Effector CD4-positive, alpha-beta T cell (primary cell): ENCODE measurements around the gene DCLK2.
"Not testable (repeated sequence)": the region's sequence is repeated elsewhere in the genome, so short reads cannot be mapped to it uniquely, and the experiment has no call there.

ENCODE experiments used
- DNase-seq: peaks from one replicate; pipeline ENCODE4 v3.0.0-alpha.2; 2020

Gene DCLK2

DNA sequence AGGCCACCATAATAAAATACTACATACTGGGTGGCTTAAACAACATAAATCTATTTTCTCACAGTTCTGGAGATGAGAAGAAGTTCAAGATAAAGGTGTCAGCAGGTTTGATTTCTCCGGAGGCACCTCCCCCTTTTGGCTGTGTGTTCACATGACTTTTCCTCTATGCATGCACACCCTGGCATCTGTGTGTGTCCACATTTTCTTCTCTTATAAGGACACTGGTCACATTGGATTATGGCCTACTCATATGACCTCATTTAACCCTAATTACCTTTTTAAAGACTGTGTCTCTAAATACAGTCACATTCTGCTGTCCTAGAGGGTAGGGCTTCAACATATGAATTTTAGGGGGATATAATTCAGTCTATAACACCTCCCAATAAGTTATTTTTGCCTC is 79.8 kb downstream of the DCLK2 start:
- DNase-seq, result no peak

DNA sequence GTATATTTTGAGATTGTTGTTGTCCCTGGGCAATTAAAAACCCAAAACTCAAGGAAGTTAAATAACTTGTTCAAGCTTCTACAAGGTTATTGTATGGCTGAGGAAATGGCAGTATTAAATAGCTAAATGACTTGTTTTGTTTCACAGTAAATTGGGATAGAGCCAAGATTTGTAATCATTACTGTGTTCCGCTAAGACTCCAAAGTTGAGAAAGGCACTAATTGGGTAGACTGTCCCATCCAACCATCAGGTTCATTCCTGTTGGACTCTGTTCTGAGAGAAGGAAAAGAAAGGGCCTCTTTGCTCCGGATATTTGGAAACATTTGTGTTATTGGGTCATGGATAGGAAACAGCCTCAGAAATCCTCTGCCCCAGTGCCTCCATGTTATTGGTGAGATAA is 82.2 kb downstream of the DCLK2 start:
- DNase-seq, result no peak

DNA sequence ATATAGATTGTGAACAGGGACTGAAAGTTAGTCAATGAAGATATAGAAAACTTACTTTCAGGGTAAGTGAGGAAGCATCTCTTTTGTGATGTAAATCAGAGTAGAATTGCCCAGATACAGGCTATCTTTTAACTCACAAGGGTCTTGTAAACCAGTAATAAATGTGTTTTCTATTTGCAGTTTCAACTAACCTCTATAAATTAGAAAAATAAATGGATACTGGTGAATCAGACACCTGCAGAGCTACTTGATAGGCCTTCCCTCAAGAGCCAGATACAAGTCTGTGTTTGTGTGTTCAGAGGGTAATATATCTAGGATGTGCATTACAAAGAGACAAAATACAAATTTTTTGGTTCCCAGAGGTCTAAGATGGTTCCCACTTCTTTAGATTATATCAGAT is 82.9 kb downstream of the DCLK2 start:
- DNase-seq, result no peak

DNA sequence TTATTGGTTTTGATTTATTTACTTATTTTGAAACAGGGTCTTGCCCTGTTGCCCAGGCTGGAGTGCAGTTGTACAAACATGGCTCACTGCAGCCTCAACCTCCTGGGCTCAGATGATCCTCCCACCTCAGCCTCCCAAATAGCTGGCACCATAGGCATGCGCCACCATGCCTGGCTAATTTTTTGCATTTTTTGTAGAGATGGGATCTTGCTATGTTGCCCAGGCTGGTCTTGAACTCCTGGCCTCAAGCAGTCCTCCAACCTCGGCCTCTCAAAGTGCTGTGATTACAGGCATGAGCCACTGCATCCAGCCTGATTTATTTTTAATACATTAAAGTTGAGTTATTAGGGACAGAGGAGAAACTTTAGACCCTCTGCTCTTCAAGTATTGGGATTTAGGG is 83.8 kb downstream of the DCLK2 start:
- not testable (repeated sequence) for DNase-seq

DNA sequence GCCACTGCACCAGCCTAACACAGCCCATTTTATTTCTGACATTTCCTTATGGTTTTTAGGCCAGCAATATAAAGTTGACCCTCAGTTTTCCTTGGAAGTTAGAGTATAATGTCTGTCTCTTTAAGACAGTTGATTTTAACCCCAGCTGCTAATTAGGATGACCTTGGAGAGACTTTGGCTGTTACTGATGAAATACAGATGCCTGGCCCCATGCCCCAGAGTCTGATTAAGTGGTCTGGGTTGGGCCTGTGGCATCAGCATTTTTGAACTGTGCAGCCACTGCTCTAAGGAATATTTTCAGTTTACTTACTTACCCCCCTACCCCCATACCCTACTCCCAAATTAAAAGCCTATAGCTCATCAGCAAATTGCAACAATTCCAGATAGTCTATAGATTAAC is 85.8 kb downstream of the DCLK2 start:
- no peak for DNase-seq

DNA sequence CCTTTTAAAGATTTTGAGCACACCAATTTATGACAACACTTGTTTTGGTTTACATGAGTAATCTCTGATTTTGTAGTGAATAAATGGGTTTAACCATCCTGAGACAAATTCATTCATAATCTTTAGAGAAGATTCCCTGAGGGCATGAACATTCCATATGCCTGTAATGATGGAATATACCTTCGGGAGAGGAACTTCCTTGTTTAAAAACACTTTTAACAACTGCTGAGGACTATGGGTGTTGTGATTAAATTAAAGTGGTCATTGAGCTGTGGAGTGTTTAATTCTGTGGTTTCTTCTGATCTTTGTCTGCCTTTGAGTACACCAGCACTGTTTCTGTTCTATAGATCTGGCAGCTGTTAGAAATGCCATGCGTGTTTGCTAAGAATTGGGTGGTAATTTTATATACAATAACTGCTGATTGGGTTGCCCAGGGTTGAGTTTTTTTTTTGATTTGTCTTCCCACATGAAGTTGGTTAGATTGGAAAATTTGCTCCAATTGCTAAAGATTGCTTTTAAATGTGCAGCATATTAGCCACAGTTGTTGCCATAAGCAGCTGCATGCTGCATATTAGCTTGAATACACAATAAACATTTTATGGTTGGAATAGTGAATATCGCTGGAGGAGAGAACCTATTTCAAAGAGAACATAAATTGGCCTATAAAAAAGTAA is 86.8 kb downstream of the DCLK2 start:
- DNase-seq, result no peak

DNA sequence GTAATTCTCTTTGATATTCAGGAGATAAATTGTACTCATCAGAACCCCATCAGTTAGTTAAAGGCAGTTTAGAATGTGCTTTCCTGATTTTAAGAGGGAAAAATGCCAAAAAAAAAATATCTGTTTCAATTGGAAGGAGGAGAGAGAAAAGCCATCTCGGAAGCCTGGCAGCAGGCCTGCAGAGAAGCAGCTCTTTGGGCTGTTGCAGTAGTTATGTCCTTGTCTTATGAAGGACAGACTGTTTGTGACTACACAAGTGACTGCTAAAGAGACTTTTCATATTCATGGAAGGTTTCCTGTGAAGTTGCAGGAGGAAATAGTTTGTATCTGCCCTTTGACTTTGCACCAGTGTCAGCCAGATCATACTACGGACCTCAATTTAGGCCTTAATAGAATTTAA is 88.8 kb downstream of the DCLK2 start:
- no peak for DNase-seq

DNA sequence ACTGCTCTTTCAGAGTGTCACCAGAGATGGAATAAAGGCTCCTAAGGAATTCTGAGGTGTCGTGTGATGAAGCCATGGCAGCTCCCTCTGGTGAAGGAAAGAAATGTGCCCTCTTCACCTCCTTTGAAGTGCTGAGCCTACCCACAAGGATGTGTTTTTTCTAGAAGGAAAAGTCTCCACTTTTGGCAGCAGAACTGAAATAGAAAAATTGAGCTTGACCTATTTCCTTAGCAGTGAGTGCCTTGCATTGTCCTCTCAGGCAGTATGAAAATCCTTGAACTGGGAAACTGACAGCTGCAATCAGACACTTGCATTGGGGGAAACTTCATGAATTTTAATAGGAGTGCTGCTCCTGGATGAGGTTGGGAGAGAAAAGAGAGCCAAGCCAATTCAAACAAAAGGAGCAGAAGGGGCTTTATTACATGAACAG is 95.2 kb downstream of the DCLK2 start:
- DNase-seq, result no peak

DNA sequence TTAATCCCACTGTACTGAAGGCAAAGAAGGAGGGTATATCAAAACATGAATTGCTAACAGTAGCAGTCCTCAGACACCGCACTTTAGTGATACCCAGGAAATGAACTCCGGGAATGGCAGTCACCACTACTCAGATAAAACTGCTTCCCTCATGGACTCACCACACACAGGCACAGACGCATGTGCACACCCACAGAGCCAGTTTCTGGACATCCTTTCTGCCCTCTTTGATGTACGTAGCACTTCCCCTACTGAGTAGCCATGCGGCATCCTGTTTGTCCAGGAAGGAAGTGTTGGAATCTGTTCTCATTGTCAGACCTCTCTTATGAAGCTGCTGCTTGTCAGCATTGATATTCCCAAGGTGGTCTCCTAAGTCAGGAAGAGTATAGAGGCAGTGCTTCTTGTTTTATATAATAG is 95.7 kb downstream of the DCLK2 start:
- no peak for DNase-seq

DNA sequence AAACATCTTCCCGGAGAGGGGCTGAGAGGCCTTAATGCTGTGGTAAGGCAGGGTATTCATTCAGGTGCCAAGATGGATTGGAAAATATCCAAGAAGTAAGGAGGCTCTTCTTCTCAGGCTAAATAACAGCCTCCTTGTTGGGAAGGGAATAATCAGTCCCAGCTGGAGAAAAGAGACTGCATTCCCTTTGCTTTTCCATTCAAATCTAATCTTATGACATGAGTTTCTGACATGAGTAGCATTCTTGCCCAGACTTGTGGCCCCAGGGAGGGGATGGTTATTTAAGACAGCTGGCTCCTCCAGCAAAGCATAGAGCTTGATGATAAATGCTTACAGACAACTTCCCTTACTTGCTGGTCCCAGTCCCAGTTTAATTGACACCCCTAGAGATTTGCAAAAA is 98.3 kb downstream of the DCLK2 start:
- no peak for DNase-seq

DNA sequence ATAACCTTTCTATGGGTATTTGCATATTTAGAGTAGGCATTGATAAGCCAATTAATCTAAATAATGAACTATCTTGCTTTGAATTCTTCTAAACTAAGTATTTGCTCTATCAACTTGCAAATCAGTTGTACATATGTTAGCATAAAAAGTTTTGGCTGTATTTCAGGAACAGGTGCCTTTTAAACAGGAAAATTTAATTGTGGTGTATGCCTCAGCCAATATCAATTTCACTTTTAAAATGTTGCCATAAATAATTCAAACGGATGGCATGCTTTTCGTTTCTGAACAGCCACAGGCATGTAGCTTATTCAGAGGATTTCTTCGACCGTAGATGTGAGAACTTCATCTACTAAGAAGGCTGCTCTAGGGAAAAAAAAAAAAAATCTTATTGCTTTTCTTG is 99.9 kb downstream of the DCLK2 start:
- DNase-seq, result no peak

DNA sequence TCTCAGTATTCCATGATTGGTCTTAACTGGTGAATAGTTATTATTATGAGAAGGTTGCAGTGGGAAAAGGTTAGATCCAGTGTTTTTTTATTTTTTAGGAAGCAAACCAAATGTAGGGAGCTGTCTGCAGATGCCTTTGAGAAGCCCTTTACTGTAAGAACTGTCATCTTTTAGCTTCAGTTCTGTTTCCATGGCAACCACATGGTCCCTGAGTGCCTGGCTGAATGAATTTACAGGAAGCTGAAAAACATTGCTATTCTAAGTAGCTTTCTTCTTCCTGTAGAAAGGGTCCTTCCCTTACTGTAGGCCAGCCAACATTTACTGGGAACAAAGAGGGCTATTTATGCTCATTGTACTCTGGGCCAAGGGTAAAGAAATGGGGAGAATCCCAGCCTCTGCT is 103.3 kb downstream of the DCLK2 start:
- no peak for DNase-seq

DNA sequence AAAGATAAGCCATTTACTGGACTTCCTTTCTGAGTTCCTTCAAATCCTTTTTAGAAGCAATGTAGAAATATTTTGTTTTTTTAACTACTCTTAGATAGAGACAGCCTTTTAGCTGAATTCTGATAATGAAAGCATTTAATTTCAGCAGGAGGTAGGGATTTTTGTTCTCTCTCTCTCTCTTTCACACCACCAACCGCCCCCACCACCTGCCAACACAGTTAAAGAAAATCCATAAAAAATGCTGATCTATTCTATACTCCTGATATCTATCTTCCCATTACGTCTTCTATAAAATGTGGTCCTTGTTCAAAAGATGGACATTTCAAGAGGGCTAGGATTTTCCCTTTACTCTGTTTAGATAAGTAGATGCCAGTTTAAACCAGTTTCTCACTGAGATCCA is 104.5 kb downstream of the DCLK2 start:
- DNase-seq, result no peak

DNA sequence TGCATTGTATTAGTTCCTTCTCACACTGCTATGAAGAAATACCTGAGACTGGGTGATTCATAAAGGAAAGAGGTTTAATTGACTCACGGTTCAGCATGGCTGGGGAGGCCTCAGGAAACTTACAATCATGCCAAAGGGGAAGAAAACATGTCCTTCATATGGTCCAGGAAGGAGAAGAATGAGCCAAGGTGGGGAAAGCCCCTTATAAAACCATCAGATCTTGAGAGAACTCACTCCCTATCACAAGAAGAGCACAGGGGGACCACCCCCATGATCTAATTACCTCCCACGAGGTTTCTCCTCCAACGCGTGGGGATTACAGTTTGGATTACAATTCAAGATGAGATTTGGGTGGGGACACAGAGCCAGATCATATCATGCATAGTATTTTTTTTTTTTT is 106.8 kb downstream of the DCLK2 start:
- not testable (repeated sequence) for DNase-seq

DNA sequence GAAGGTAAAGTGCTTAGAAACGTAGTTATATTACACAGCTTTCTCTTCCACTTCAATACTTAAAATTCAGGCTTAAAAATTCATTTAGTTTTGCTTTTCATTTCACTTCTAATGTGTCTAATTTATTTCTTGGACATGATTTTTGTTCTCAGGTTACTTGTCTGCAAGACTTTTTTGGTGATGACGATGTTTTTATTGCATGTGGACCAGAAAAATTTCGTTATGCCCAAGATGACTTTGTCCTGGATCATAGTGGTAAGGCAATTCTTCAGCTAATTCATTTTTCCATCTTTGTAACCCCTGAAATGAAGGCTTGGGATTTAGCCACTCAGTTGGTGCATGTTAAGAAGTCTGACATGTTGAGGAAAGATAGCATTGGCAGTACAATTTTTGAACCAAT is 114.7 kb downstream of the DCLK2 start:
- no peak for DNase-seq

DNA sequence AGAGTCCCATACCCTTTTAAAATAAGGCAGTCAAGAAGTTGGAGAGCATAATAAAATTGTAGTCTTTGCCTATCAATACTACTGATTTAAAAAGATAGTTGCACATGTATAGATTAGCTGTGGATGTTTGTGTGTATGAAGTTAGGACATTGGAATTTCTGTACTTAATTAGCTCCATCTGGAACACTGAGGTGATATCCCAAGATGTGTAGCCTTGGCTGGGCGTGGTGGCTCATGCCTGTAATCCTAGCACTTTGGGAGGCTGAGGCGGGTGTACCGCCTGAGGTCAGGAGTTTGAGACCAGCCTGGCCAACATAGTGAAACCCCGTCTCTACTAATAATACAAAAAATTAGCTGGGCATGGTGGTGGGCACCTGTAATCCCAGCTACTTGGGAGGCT is 119.0 kb downstream of the DCLK2 start:
- DNase-seq, result not testable (repeated sequence)

DNA sequence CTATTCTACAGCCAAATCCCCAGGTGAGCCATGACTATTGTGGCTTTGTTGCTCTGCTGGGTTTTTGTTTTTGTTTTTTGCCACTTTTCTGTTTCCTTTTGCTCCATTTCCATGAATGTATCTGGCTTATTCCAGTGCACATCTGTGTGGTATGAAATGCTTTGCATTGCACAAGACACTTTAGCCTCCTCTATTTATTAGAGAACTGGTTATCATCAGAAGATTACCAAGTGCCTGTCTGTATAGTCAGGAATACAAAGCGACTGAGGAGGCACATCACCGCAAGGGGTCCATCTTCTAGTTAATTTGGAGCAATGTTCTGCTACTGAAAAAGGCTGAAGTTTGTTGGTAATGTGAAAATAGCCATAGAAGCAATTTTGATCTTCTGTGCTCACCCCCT is 120.8 kb downstream of the DCLK2 start:
- no peak for DNase-seq

DNA sequence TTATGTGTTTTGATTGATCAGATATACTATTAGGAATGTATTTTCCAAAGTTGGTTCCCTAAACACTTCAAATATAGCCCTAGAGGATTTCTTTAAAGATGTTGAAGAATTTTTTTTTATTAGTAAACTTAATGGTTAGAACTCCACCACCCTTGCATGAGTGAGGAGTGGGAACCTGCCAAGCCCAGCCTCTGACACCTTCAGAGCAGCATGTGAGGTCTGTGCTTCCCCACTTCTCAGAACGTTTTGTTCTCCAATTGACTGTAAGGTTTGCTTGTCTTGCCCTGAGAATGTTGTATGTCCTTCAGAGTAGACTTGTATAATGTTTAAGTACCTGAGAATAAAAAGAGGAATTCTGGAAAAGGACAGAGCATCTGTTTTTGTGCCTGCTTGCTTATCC is 126.8 kb downstream of the DCLK2 start:
- no peak for DNase-seq

DNA sequence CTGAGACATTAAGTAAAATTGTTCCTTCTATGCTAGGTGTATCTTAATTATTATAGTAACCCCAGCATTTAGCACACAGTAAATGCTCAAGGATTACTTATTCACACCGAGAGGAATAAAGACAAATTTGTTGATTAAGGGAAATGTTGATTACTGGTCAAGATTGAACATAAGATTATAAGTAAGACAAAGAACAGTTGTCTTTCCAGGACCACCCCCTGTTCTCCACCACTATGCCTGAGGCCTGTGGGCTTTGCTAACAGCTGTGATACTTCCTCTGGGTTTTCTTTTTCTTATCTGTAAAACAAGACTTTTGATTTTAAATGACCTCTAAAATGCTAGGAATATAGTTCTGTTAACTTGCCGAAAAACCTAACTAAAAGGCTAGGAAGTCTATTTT is 128.0 kb downstream of the DCLK2 start:
- no peak for DNase-seq

DNA sequence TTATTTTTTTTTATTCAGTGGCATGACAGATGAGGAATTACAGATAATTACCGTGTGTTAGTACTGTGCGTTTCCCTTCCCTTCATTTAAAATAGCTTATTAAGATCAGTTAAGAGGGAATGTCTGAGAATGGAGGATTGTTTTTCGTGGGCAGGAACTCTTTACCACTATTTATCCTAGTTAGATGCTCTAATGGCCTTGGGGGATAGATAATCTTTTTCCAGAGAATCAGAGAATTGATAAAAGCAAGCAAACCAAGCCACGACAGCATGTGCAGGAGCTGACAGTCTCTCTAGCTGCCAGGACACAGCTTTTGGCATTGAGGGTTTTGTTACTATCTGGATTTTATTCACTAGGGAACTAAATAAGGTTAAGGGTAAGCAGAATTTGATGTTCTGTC is 128.7 kb downstream of the DCLK2 start:
- DNase-seq, result no peak

DNA sequence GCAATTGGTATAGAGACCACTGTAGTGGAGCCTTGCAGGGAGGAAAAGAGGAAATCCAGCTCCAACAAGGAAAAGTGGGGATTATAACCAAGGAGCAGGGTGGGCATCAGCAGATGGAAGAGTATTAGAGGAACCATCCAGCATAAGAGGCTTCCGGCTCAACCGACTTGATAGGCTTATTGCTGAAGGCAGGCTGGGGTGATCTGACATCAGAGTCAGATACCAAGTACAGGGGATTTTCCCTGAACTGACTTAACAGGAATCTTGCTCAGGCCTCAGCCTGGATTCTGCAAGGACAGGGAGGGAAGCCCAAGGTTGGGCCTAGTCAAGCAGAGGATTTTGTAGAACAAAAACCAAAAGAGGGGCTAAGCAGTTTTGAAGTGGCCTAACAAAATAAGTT is 129.6 kb downstream of the DCLK2 start:
- no peak for DNase-seq

DNA sequence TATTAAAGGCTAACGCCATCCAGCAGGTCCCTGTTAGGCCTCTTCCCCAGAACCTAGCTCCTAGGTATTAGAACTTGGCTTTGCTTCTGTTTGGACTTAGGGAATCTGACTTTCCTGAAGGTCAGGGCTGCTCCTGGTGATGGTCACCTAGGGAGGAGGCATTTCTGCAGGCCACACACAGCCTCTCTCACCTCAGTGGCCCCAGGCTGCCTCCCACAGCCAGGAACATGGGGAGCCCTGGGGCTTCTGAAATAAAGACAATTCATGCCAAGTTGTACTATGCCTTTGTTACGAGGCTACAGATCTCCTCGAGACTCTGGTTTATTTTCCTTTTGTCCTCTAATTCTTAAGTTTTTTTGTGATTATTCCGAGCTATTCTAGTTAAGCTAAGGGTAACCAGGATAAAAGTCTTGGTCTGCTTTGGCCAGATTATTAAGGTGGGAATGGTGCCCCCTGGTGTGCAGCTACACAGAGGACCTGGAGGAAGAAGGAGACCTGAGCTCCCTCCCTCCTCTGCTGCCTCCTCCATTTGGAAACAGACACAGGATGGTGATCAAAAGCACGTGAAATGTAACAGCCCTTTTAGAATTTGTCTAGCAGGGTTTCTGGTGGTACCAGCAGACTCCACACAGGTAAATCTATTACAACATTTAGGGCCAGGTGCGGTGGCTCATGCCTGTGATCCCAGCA is 131.0 kb downstream of the DCLK2 start:
- DNase-seq, result no peak

DNA sequence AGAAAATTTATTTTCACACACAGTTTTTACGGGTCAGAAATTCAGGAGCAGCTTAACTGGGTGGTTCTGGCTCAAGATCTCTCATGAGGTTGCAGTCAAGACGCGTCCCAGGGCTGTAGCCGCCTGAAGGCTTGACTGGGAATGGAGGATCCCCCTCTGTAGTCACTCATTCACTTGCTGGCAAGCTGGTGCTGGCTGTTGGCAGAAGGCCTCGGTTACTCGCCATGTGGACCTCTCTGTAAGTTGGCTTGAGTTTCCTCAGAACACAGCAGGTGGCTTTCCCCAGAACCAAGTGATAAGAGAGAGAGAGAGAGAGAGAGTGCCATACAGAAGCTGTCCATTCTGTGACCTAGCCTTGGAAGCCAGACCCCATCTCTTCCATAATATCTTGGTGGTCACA is 132.8 kb downstream of the DCLK2 start:
- no peak for DNase-seq

DNA sequence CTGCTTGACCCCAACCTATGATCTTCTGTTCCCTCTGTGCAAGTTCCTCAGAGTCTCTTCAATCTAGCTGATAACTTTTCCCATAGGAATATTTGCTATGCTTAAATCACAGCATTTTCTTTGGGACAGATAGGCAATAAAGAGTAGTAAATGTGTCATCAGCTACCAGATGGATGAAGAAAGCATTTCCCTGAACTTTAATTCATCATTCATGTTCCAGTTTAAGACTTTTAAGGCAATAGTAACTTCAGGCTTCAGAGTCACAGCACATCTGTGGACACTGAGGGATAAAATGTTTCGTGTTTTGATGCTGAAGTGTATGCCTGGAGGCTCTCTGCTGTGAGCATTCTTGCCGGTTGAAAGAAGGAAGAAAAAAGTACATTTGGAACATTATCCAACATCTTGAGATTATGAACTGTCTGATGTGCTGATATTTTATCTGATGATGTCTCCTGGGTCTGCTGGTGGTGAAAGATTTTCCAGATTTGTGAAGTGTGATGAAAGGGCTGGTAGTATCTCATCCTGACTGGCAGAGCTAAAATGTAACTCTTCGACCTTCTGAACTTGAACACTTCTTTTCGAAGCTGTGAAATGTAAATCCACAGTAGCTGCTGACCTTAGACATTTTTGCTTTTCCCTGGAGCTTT is 133.7 kb downstream of the DCLK2 start:
- no peak for DNase-seq
